GM10847 (cell line): Measurements from ENCODE around the gene ARFGAP2.

Source experiments
- POLR2A ChIP-seq: IDR thresholded peaks from 2 replicates; pipeline ENCODE4 v1.6.1; 2011; ENCODE audit not compliant: insufficient read length; ENCODE audit errors: extremely low read depth

Gene ARFGAP2

GRCh38 chr11:47189100-47189834 lies 12.6 kb upstream of the ARFGAP2 start:
- TF ChIP-seq POLR2A, result no peak

- TF ChIP-seq POLR2A, result no peak
Measured at GRCh38 chr11:47188259-47188658, 11.6 kb upstream of the ARFGAP2 start.

- no peak for TF ChIP-seq POLR2A
Measured at GRCh38 chr11:47187723-47188122, 11.0 kb upstream of the ARFGAP2 start.

GRCh38 chr11:47186700-47187695 lies 10.3 kb upstream of the ARFGAP2 start:
- no peak for TF ChIP-seq POLR2A

GRCh38 chr11:47186076-47186699 lies 9.5 kb upstream of the ARFGAP2 start, which contains the start of gene PACSIN3:
TSS of gene PACSIN3 (minus strand) at chr11:47186434. CDS start at chr11:47182727, 3,707 bp downstream.
- TF ChIP-seq POLR2A, result no peak

- TF ChIP-seq POLR2A, result no peak
Measured at GRCh38 chr11:47185305-47186075, 8.8 kb upstream of the ARFGAP2 start.

- TF ChIP-seq POLR2A, result no peak
Measured at GRCh38 chr11:47184711-47185304, 8.1 kb upstream of the ARFGAP2 start.

GRCh38 chr11:47183969-47184368 lies 7.3 kb upstream of the ARFGAP2 start:
- TF ChIP-seq POLR2A, result no peak

GRCh38 chr11:47183031-47183856 lies 6.6 kb upstream of the ARFGAP2 start:
- no peak for TF ChIP-seq POLR2A

- no peak for TF ChIP-seq POLR2A
Measured at GRCh38 chr11:47182380-47182779, 5.7 kb upstream of the ARFGAP2 start.

- no peak for TF ChIP-seq POLR2A
Measured at GRCh38 chr11:47181271-47181670, 4.6 kb upstream of the ARFGAP2 start.

GRCh38 chr11:47180006-47180787 lies 3.5 kb upstream of the ARFGAP2 start:
- no peak for TF ChIP-seq POLR2A

- no peak for TF ChIP-seq POLR2A
Measured at GRCh38 chr11:47179655-47179991, 2.9 kb upstream of the ARFGAP2 start.
